Natural killer cell (primary cell): ENCODE results near the gene DNAH3. TPM values are rescaled to one million over a fixed set of nuclear protein-coding genes. Genes with fewer than 3 reads are reported as not detected.

Experiments
- ATAC-seq, 3 donors: fragments of 150-1000 bp in 2 of 3; fragments of 200-7000 bp in 1 of 3; cut with Tn5 transposase; 1 replicate in 1 of 3; 2 replicates in 2 of 3; pipeline ENCODE4 v1.10.0; 2021; ENCODE audit warnings: mild to moderate bottlenecking in 2 of 3, moderate library complexity in 2 of 3
- DNase-seq, 2 donors: peaks; one replicate each; pipeline versions ENCODE4 v3.0.0 to v3.0.0-alpha.2; 2013 to 2021; ENCODE audit warnings: mixed read lengths in 1 of 2
- H3K27ac ChIP-seq: one replicate; pipeline ENCODE4 v1.5.1; 2013; ENCODE audit warnings: mild to moderate bottlenecking, low read length
- H3K27me3 ChIP-seq: one replicate; pipeline ENCODE4 v1.6.1; 2013; ENCODE audit warnings: low read length; ENCODE audit not compliant: control insufficient read depth, insufficient read depth
- H3K36me3 ChIP-seq: one replicate; pipeline ENCODE4 v1.6.1; 2013; ENCODE audit warnings: low read length; ENCODE audit not compliant: control insufficient read depth, insufficient read depth
- H3K4me1 ChIP-seq: one replicate; pipeline ENCODE4 v1.6.1; 2013; ENCODE audit warnings: low read length; ENCODE audit not compliant: control insufficient read depth, insufficient read depth
- H3K4me3 ChIP-seq: one replicate; pipeline ENCODE4 v1.5.1; 2013; ENCODE audit warnings: low read length
- H3K9me3 ChIP-seq: one replicate; pipeline ENCODE4 v1.6.1; 2013; ENCODE audit warnings: low read length; ENCODE audit not compliant: control insufficient read depth, insufficient read depth
- H3K27ac Mint-ChIP-seq, 2 donors: one replicate each; pipeline ENCODE4 v1.8.0; 2022; ENCODE audit warnings: mild to moderate bottlenecking in 2 of 2, mixed read lengths in 2 of 2, moderate library complexity in 1 of 2
- H3K27me3 Mint-ChIP-seq, 2 donors: one replicate each; pipeline ENCODE4 v1.8.0; 2022; ENCODE audit warnings: low read depth in 2 of 2, mixed read lengths in 2 of 2
- H3K36me3 Mint-ChIP-seq: one replicate; pipeline ENCODE4 v1.8.0; 2022; ENCODE audit warnings: mixed read lengths
- H3K4me1 Mint-ChIP-seq, 2 donors: one replicate each; pipeline ENCODE4 v1.8.0; 2022; ENCODE audit warnings: mixed read lengths in 2 of 2
- H3K4me3 Mint-ChIP-seq: one replicate; pipeline ENCODE4 v1.8.0; 2022; ENCODE audit warnings: mild to moderate bottlenecking, moderate library complexity, mixed read lengths
- H3K9me3 Mint-ChIP-seq, 2 donors: one replicate each; pipeline ENCODE4 v1.8.0; 2022; ENCODE audit warnings: mixed read lengths in 2 of 2
- CTCF ChIP-seq: fragments of 200-600 bp; IDR thresholded peaks from one replicate; pipeline ENCODE4 v1.8.0; 2022; ENCODE audit warnings: antibody characterized with exemption
- WGBS: methylation state at CpG from one replicate; pipeline ENCODE4 v1.1.7; 2013; ENCODE audit warnings: missing lambda C conversion rate; ENCODE audit not compliant: insufficient coverage; 5-methylcytosine and 5-hydroxymethylcytosine counted together
- intact Hi-C: fragments of 100-400 bp; cut with micrococcal nuclease; formaldehyde crosslinking; loops from one replicate; pipeline ENCODE4 v1.14.2; 2022
- total RNA-seq, 4 donors: library from RNA; stranded (reverse); fragments of 120-200 nt in 1 of 4; gene quantifications; one replicate each; pipeline versions ENCODE4 v1.2.3 to v1.2.4, GENCODE V29; 2013 to 2022

The DNAH3 gene
- total RNA-seq, 3 donors from 2014 or later (not counting 1 experiment from before 2014, with no cell fraction given) = not detected

DNA sequence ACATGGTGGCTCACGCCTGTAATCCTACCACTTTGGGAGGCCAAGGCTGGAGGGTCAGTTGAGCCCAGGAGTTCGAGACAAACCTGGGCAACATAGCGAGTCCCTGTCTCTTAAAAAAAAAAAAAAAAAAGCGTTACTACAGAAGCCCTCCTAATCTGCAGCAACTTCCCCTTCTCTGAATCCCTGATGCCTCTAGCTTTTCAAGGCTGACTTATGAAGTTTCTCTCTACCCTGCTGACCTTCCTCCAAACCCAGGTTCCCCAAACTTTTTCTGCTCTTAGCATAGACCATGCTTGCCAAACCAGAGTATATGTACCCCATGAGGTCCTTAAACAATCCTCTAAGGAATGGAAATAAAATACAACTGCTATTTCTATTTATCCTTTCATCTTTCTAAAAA, 233.7 kb downstream of the DNAH3 start:
- peaks cover 8% of the 10 kb centered on the region for H3K36me3 ChIP-seq
- no peak overlapping the region for H3K27ac ChIP-seq
- no peak overlapping the region for H3K4me3 Mint-ChIP-seq
- H3K27me3 Mint-ChIP-seq = no peaks in the 10 kb centered on the region
- 72% methylated on average over 4 of the region's 4 CpGs for WGBS
- H3K4me1 ChIP-seq = no peaks in the 10 kb centered on the region
- no peak overlapping the region for H3K4me3 ChIP-seq
- peaks cover 0 to 9% of the 10 kb centered on the region in 2 donors for H3K4me1 Mint-ChIP-seq
- H3K9me3 ChIP-seq = no peaks in the 10 kb centered on the region
- H3K36me3 Mint-ChIP-seq = no peaks in the 10 kb centered on the region
- TF ChIP-seq CTCF = no peak
- H3K27ac Mint-ChIP-seq = no peak overlapping the region
- DNase-seq (no peak), ATAC-seq (no peak)
- no peaks in the 10 kb centered on the region for H3K9me3 Mint-ChIP-seq
- intact Hi-C loops = no loop called here
- no peaks in the 10 kb centered on the region for H3K27me3 ChIP-seq

DNA sequence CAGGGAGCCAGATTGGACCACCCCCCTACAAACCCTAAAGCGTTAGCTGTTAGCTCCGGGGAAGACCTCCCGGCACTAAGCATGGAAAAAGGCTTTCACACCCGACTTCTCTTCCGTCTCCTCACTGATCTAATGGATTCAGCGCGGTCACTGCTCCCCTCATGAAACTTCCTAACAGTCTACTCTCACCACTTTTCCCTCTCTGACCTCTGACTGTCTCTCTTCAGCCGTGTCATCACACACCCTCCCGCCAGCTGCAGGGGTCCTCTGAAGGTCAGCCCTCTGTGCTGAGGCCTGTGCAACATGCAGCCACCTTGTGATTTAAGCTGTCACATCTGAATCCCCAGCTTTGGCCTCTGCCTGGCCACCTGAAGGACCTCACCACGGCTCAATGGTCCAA, 234.4 kb downstream of the DNAH3 start:
- H3K27ac ChIP-seq = no peak overlapping the region
- WGBS = 96% methylated on average over 10 of the region's 10 CpGs
- ATAC-seq (no peak), DNase-seq (no peak)
- Mint-ChIP-seq H3K36me3 (no peaks in the 10 kb centered on the region), H3K27ac (no peak overlapping the region), H3K9me3 (no peaks in the 10 kb centered on the region), H3K4me3 (no peak overlapping the region), H3K4me1 (peaks cover 0 to 11% of the 10 kb centered on the region in 2 donors), H3K27me3 (no peaks in the 10 kb centered on the region)
- H3K9me3 ChIP-seq = no peaks in the 10 kb centered on the region
- intact Hi-C loops = no loop called here
- peaks cover 8% of the 10 kb centered on the region for H3K36me3 ChIP-seq
- no peaks in the 10 kb centered on the region for H3K4me1 ChIP-seq
- no peak for TF ChIP-seq CTCF
- H3K27me3 ChIP-seq = no peaks in the 10 kb centered on the region
- no peak overlapping the region for H3K4me3 ChIP-seq

DNA sequence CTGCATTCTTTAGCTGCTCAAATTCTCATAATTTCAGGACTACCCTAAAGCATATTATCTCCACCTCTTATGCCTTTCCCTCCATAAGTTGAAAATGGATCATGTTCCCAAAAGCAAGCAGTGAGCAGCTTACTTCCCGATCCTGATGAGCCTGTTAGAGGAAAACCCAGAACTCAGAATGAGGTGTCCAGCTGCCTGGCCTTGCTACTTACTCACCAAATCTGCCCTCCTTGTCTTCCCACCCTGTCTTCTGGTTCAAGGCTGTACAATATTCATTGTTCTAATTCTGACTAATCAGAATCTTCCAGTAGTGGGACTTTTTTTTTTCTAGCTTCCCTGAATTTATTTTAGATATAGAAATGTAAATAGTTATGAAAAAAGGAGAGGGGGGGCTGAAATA, 239.3 kb downstream of the DNAH3 start:
- Mint-ChIP-seq H3K4me1 (peaks cover 0 to 13% of the 10 kb centered on the region in 2 donors), H3K9me3 (no peaks in the 10 kb centered on the region), H3K27ac (no peak overlapping the region), H3K4me3 (no peak overlapping the region), H3K27me3 (no peaks in the 10 kb centered on the region), H3K36me3 (no peaks in the 10 kb centered on the region)
- intact Hi-C loops = no loop called here
- Histone ChIP-seq H3K4me3 (no peak overlapping the region), H3K27ac (no peak overlapping the region), H3K36me3 (peaks cover 3% of the 10 kb centered on the region), H3K27me3 (no peaks in the 10 kb centered on the region), H3K9me3 (no peaks in the 10 kb centered on the region), H3K4me1 (no peaks in the 10 kb centered on the region)
- DNase-seq (no peak), ATAC-seq (no peak)
- WGBS = 71% methylated on average over 1 of the region's 1 CpG
- no peak for TF ChIP-seq CTCF

DNA sequence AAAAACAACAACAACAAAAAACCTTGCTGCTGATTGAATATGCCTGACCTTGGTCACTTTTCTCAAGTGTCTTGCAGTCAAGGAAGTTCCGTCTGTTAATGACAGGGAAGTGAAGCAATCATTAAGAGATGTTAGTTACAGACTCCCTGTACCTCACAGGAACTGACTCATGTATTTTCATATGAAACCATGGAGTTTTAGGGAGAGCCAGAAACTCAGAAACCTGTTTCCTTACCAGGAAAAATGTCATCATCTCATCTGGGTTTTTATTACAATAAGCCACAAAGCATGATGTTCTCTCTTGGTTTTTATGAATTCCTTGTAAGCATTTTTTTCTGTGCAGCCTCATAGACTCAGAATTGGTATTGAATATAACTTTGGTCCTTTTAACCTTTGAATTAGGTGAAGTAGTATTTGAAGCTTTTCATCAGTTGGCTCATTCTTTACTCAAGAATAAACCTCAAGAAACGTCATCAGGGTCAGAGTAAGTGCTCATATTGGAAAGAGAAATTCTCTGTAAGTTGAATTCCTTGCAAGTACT, 239.8 kb downstream of the DNAH3 start:
- DNase-seq (no peak), ATAC-seq (peak in 1 of 3 donors; percentile 81)
- 0% methylated on average over 1 of the region's 2 CpGs for WGBS
- Mint-ChIP-seq H3K36me3 (no peaks in the 10 kb centered on the region), H3K4me1 (peaks cover 2 to 15% of the 10 kb centered on the region in 2 donors), H3K4me3 (no peak overlapping the region), H3K9me3 (no peaks in the 10 kb centered on the region), H3K27me3 (no peaks in the 10 kb centered on the region), H3K27ac (no peak overlapping the region)
- Histone ChIP-seq H3K4me3 (no peak overlapping the region), H3K27me3 (no peaks in the 10 kb centered on the region), H3K36me3 (peaks cover 2% of the 10 kb centered on the region), H3K9me3 (no peaks in the 10 kb centered on the region), H3K27ac (no peak overlapping the region), H3K4me1 (no peaks in the 10 kb centered on the region)
- TF ChIP-seq CTCF = no peak
- intact Hi-C loops = no loop called here
